Osteoblast (primary cell): ENCODE data around the gene HES4. TPM values are rescaled to one million over a fixed set of nuclear protein-coding genes. Genes with fewer than 3 reads are reported as not detected.
A peak's percentile ranks its signal among the peaks of the same experiment; 100 is the strongest.

Experiments
- DNase-seq: peaks from one replicate; pipeline ENCODE4 v3.0.0; 2011; ENCODE audit warnings: low spot score, mixed read lengths; ENCODE audit not compliant: insufficient read length; ENCODE audit errors: missing footprints
- H2AFZ ChIP-seq: 2 replicates; pipeline ENCODE4 v1.6.0; 2011; ENCODE audit warnings: mild to moderate bottlenecking, low read length
- H3K27ac ChIP-seq: 2 replicates; pipeline ENCODE4 v1.5.1; 2011; ENCODE audit warnings: mild to moderate bottlenecking, low read depth, low read length, moderate library complexity
- H3K27me3 ChIP-seq: 2 replicates; pipeline ENCODE4 v1.6.0; 2012; ENCODE audit warnings: mild to moderate bottlenecking, control low read depth, inconsistent platforms, low read length, moderate library complexity; ENCODE audit not compliant: insufficient read depth
- H3K36me3 ChIP-seq: 2 replicates; pipeline ENCODE4 v1.5.1; 2011; ENCODE audit warnings: mild to moderate bottlenecking, low read length, control low read depth, moderate library complexity; ENCODE audit not compliant: insufficient read depth
- H3K4me1 ChIP-seq: 2 replicates; pipeline ENCODE4 v1.5.1; 2011; ENCODE audit warnings: mild to moderate bottlenecking, low read length, control low read depth, moderate library complexity; ENCODE audit not compliant: insufficient read depth
- H3K4me2 ChIP-seq: 2 replicates; pipeline ENCODE4 v1.6.0; 2011; ENCODE audit warnings: mild to moderate bottlenecking, low read length; ENCODE audit not compliant: insufficient read depth
- H3K4me3 ChIP-seq: fragments of 200-600 bp; sonication (generic); 3 replicates; pipeline ENCODE4 v1.5.1; 2012; ENCODE audit warnings: mild to moderate bottlenecking, low read length, inconsistent platforms; ENCODE audit not compliant: insufficient read depth
- H3K79me2 ChIP-seq: 2 replicates; pipeline ENCODE4 v1.6.0; 2012; ENCODE audit warnings: mild to moderate bottlenecking, low read length, control low read depth, inconsistent platforms; ENCODE audit not compliant: insufficient read depth
- H3K9me3 ChIP-seq: 2 replicates; pipeline ENCODE4 v1.5.1; 2011; ENCODE audit warnings: low read depth, low read length, control low read depth
- H4K20me1 ChIP-seq: 2 replicates; pipeline ENCODE4 v1.6.0; 2012; ENCODE audit warnings: mild to moderate bottlenecking, low read length, control low read depth; ENCODE audit not compliant: insufficient read depth
- CTCF ChIP-seq: IDR thresholded peaks from 2 replicates; pipeline ENCODE4 v1.5.1; 2011; ENCODE audit warnings: mild to moderate bottlenecking, low read depth, low read length, moderate library complexity; ENCODE audit errors: extremely low read depth
- total RNA-seq: library from RNA; depleted of rRNA; stranded (reverse); fragments of >200 nt; gene quantifications from 2 replicates; pipeline ENCODE4 v1.2.3, GENCODE V29; 2012

Gene HES4
- total RNA-seq, 1 donor: 0.72 TPM

GRCh38 chr1:965526-966134, 34.3 kb downstream of the HES4 start:
- Histone ChIP-seq H3K9me3 (no peaks in the 10 kb centered on the region), H3K4me1 (peaks cover 10% of the 10 kb centered on the region), H4K20me1 (no peaks in the 10 kb centered on the region), H3K36me3 (peaks cover 10% of the 10 kb centered on the region), H3K27ac (no peak overlapping the region), H3K4me2 (peak overlapping the region; percentile 88), H2AFZ (peak overlapping the region; percentile 78), H3K27me3 (no peaks in the 10 kb centered on the region), H3K79me2 (no peaks in the 10 kb centered on the region), H3K4me3 (peak overlapping the region; percentile 90)
- TF ChIP-seq CTCF: no peak
- DNase-seq: peak; percentile 90

- DNase-seq: no peak
- TF ChIP-seq CTCF: no peak
- peaks cover 10% of the 10 kb centered on the region for H3K36me3 ChIP-seq
- no peaks in the 10 kb centered on the region for H3K79me2 ChIP-seq
- H3K4me1 ChIP-seq: peaks cover 10% of the 10 kb centered on the region
- no peak overlapping the region for H3K27ac ChIP-seq
- no peak overlapping the region for H3K4me3 ChIP-seq
- H3K27me3 ChIP-seq: no peaks in the 10 kb centered on the region
- H2AFZ ChIP-seq: no peak overlapping the region
- H3K9me3 ChIP-seq: no peaks in the 10 kb centered on the region
- H4K20me1 ChIP-seq: no peaks in the 10 kb centered on the region
- no peak overlapping the region for H3K4me2 ChIP-seq
Measured at GRCh38 chr1:964691-965525, 35.0 kb downstream of the HES4 start.

GRCh38 chr1:963746-964525, 36.0 kb downstream of the HES4 start:
- H3K36me3 ChIP-seq: peaks cover 10% of the 10 kb centered on the region
- H2AFZ ChIP-seq: no peak overlapping the region
- no peak for DNase-seq
- H4K20me1 ChIP-seq: peaks cover under 1% of the 10 kb centered on the region
- TF ChIP-seq CTCF: no peak
- H3K4me3 ChIP-seq: no peak overlapping the region
- H3K27me3 ChIP-seq: no peaks in the 10 kb centered on the region
- H3K9me3 ChIP-seq: no peaks in the 10 kb centered on the region
- no peak overlapping the region for H3K27ac ChIP-seq
- H3K4me1 ChIP-seq: peaks cover 10% of the 10 kb centered on the region
- peaks cover 1% of the 10 kb centered on the region for H3K79me2 ChIP-seq
- no peak overlapping the region for H3K4me2 ChIP-seq

GRCh38 chr1:963301-963651, 36.6 kb downstream of the HES4 start:
- Histone ChIP-seq H2AFZ (no peak overlapping the region), H4K20me1 (peaks cover 7% of the 10 kb centered on the region), H3K36me3 (peaks cover 10% of the 10 kb centered on the region), H3K4me1 (peaks cover 13% of the 10 kb centered on the region), H3K79me2 (peaks cover 8% of the 10 kb centered on the region), H3K4me3 (no peak overlapping the region), H3K27ac (no peak overlapping the region), H3K27me3 (no peaks in the 10 kb centered on the region), H3K4me2 (no peak overlapping the region), H3K9me3 (no peaks in the 10 kb centered on the region)
- TF ChIP-seq CTCF: no peak
- DNase-seq: no peak
